Mucosa of descending colon (tissue), 3 donors: ENCODE data around the gene ESF1. TPM values are rescaled to one million over a fixed set of nuclear protein-coding genes. Genes with fewer than 3 reads are reported as not detected.
A peak's percentile ranks its signal among the peaks of the same experiment; 100 is the strongest.

Experiments used
- ATAC-seq: fragments of 200-7000 bp; cut with Tn5 transposase; one replicate; pipeline ENCODE4 v1.9.1; 2020; ENCODE audit warnings: mild to moderate bottlenecking, moderate library complexity
- DNase-seq, 3 donors: peaks; one replicate each; pipeline ENCODE4 v3.0.0-alpha.2; 2020
- H3K36me3 ChIP-seq: fragments of 200-600 bp; one replicate; pipeline ENCODE4 v1.8.0; 2021; ENCODE audit warnings: low read depth, mild to moderate bottlenecking
- H3K4me1 ChIP-seq: fragments of 200-600 bp; one replicate; pipeline ENCODE4 v1.8.0; 2021; ENCODE audit warnings: low read depth, mild to moderate bottlenecking
- H3K4me3 ChIP-seq: fragments of 200-600 bp; one replicate; pipeline ENCODE4 v1.8.0; 2021; ENCODE audit warnings: mild to moderate bottlenecking
- H3K9me3 ChIP-seq: fragments of 200-600 bp; one replicate; pipeline ENCODE4 v1.8.0; 2021; ENCODE audit warnings: mild to moderate bottlenecking
- CTCF ChIP-seq: fragments of 200-600 bp; IDR thresholded peaks from one replicate; pipeline ENCODE4 v1.8.0; 2022; ENCODE audit warnings: antibody characterized with exemption, mild to moderate bottlenecking
- intact Hi-C, 2 donors: fragments of 100-400 bp; cut with DNase I in 1 of 2; cut with micrococcal nuclease in 1 of 2; formaldehyde crosslinking; loops; one replicate each; pipeline versions ENCODE4 v1.11.0 to v1.11.1; 2022; cut with DNase I, micrococcal nuclease
- total RNA-seq, 3 donors: library from RNA; stranded (reverse); fragmentation: NEBNext Ultra II Directional in 2 of 3; extraction: Animal tissue kit (Norgen Biotek cat#: 25700) in 2 of 3; gene quantifications; one replicate each; pipeline versions ENCODE4 v1.2.1 to v1.2.4, GENCODE V29; 2021 to 2023
- donor health status: DM: no; HTN: no; CAD: no; lungs with moderate emphysema.
- donor health status: DM: no; HTN: no; CAD: no.
- donor health status: DM: no; HTN: yes; CAD: no.

Gene ESF1
- total RNA-seq, 3 donors from 2014 or later = 10.0 to 16.2 (median 10.9) TPM

GRCh38 chr20:13813910-13814309, 29.2 kb upstream of the ESF1 start:
- Histone ChIP-seq H3K36me3 (no peaks in the 10 kb centered on the region), H3K9me3 (no peaks in the 10 kb centered on the region), H3K4me1 (no peaks in the 10 kb centered on the region), H3K4me3 (no peak overlapping the region)
- no peak for TF ChIP-seq CTCF
- intact Hi-C loops = loop anchor here in 1 of 2 donors (10.0 kb wide), 1 partner anchor 241 kb away; no protein-coding TSS in a partner anchor
- DNase-seq (no peak), ATAC-seq (no peak)

GRCh38 chr20:13810446-13810845, 25.7 kb upstream of the ESF1 start:
- Histone ChIP-seq H3K4me3 (no peak overlapping the region), H3K4me1 (no peaks in the 10 kb centered on the region), H3K9me3 (no peaks in the 10 kb centered on the region), H3K36me3 (no peaks in the 10 kb centered on the region)
- DNase-seq (no peak), ATAC-seq (no peak)
- TF ChIP-seq CTCF = no peak
- intact Hi-C loops = loop anchor here in 1 of 2 donors (10.0 kb wide), 1 partner anchor 244 kb away; no protein-coding TSS in a partner anchor

- no peaks in the 10 kb centered on the region for H3K36me3 ChIP-seq
- intact Hi-C loops = loop anchor here in 1 of 2 donors (10.0 kb wide), 1 partner anchor 245 kb away; no protein-coding TSS in a partner anchor
- DNase-seq (no peak), ATAC-seq (no peak)
- H3K4me3 ChIP-seq = no peak overlapping the region
- no peak for TF ChIP-seq CTCF
- H3K4me1 ChIP-seq = no peaks in the 10 kb centered on the region
- no peaks in the 10 kb centered on the region for H3K9me3 ChIP-seq
These were observed 25.1 kb upstream of the ESF1 start for GRCh38 chr20:13809855-13810254.

GRCh38 chr20:13809373-13809772, 24.7 kb upstream of the ESF1 start:
- TF ChIP-seq CTCF = no peak
- Histone ChIP-seq H3K4me3 (no peak overlapping the region), H3K4me1 (no peaks in the 10 kb centered on the region), H3K36me3 (no peaks in the 10 kb centered on the region), H3K9me3 (no peaks in the 10 kb centered on the region)
- intact Hi-C loops = no loop called here
- ATAC-seq (no peak), DNase-seq (no peak)

- no peak for TF ChIP-seq CTCF
- no peak overlapping the region for H3K4me3 ChIP-seq
- H3K4me1 ChIP-seq = no peaks in the 10 kb centered on the region
- DNase-seq = peak; percentile 47 to 81 (median 63)
- no peaks in the 10 kb centered on the region for H3K9me3 ChIP-seq
- peaks cover 7% of the 10 kb centered on the region for H3K36me3 ChIP-seq
- ATAC-seq = peak; percentile 86
- intact Hi-C loops = no loop called here
These were observed 16.0 kb upstream of the ESF1 start for GRCh38 chr20:13800728-13801134.

- no peak overlapping the region for H3K4me3 ChIP-seq
- no peaks in the 10 kb centered on the region for H3K9me3 ChIP-seq
- TF ChIP-seq CTCF = no peak
- ATAC-seq (no peak), DNase-seq (no peak)
- intact Hi-C loops = no loop called here
- H3K36me3 ChIP-seq = peaks cover 7% of the 10 kb centered on the region
- H3K4me1 ChIP-seq = no peaks in the 10 kb centered on the region
These were observed 15.3 kb upstream of the ESF1 start for GRCh38 chr20:13799974-13800373.
